ENCODE results near the gene RAB31.

GRCh38 chr18:9750606-9751304, 42.7 kb downstream of the RAB31 start:
- TF ChIP-seq POLR2AphosphoS5 (IDR thresholded peaks at IDR 0.05) = no peak
- no peak for TF ChIP-seq CTCF (IDR thresholded peaks at IDR 0.05)
- no peak for TF ChIP-seq POLR2A (IDR thresholded peaks at IDR 0.05)

Data from upper lobe of left lung (tissue), 4 donors.